ENCODE measurements around the gene MS4A4A. TPM values are rescaled to one million over a fixed set of nuclear protein-coding genes. Genes with fewer than 3 reads are reported as not detected.
A peak's percentile ranks its signal among the peaks of the same experiment; 100 is the strongest.
"Not testable (repeated sequence)": the region's sequence is repeated elsewhere in the genome, so short reads cannot be mapped to it uniquely, and the experiment has no call there.

MS4A4A gene
- total RNA-seq, 1 donor from 2014 or later, result 13.9 TPM

- Histone ChIP-seq H3K27me3 (ENCODE audit: low read depth) (no peaks in the 10 kb centered on the region), H3K36me3 (no peaks in the 10 kb centered on the region), H3K27ac (replicated peaks) (peak overlapping the region; percentile 42), H3K4me1 (no peaks in the 10 kb centered on the region), H3K9me3 (replicated peaks) (no peaks in the 10 kb centered on the region), H3K4me3 (peak overlapping the region; percentile 37)
- DNase-seq, result no peak
- intact Hi-C loops (cut with micrococcal nuclease), result no loop called here
- TF ChIP-seq CTCF (IDR thresholded peaks at IDR 0.05; ENCODE audit: borderline replicate concordance), result no peak
Measured at GRCh38 chr11:60282286-60282685, 1.8 kb downstream of the MS4A4A start.

- H3K27me3 ChIP-seq (ENCODE audit: low read depth); intact Hi-C loops (cut with micrococcal nuclease); H3K4me3 ChIP-seq; H3K36me3 ChIP-seq; DNase-seq; H3K4me1 ChIP-seq; H3K27ac ChIP-seq (replicated peaks): not testable (repeated sequence)
- peaks cover 18% of the 10 kb centered on the region for H3K9me3 ChIP-seq (replicated peaks)
Measured at GRCh38 chr11:60285411-60286126, 5.1 kb downstream of the MS4A4A start.

- TF ChIP-seq CTCF (IDR thresholded peaks at IDR 0.05; ENCODE audit: borderline replicate concordance), result no peak
- DNase-seq, result no peak
- Histone ChIP-seq H3K4me3 (no peak overlapping the region), H3K4me1 (no peaks in the 10 kb centered on the region), H3K27me3 (ENCODE audit: low read depth) (no peaks in the 10 kb centered on the region), H3K9me3 (replicated peaks) (peaks cover 18% of the 10 kb centered on the region), H3K36me3 (no peaks in the 10 kb centered on the region), H3K27ac (replicated peaks) (no peak overlapping the region)
- intact Hi-C loops (cut with micrococcal nuclease), result no loop called here
Measured at GRCh38 chr11:60288531-60288930, 8.1 kb downstream of the MS4A4A start.

- no peaks in the 10 kb centered on the region for H3K4me1 ChIP-seq
- intact Hi-C loops (cut with micrococcal nuclease), result no loop called here
- H3K27ac ChIP-seq (replicated peaks), result no peak overlapping the region
- TF ChIP-seq CTCF (IDR thresholded peaks at IDR 0.05; ENCODE audit: borderline replicate concordance), result no peak
- H3K4me3 ChIP-seq, result no peak overlapping the region
- H3K9me3 ChIP-seq (replicated peaks), result peaks cover 28% of the 10 kb centered on the region
- H3K27me3 ChIP-seq (ENCODE audit: low read depth), result no peaks in the 10 kb centered on the region
- DNase-seq, result no peak
- no peaks in the 10 kb centered on the region for H3K36me3 ChIP-seq
Measured at GRCh38 chr11:60292145-60292544, 11.7 kb downstream of the MS4A4A start.

GRCh38 chr11:60301178-60301577 lies 20.7 kb downstream of the MS4A4A start:
- no peak overlapping the region for H3K4me3 ChIP-seq
- TF ChIP-seq CTCF (IDR thresholded peaks at IDR 0.05; ENCODE audit: borderline replicate concordance), result no peak
- no peaks in the 10 kb centered on the region for H3K4me1 ChIP-seq
- H3K27me3 ChIP-seq (ENCODE audit: low read depth), result no peaks in the 10 kb centered on the region
- H3K36me3 ChIP-seq, result no peaks in the 10 kb centered on the region
- intact Hi-C loops (cut with micrococcal nuclease), result no loop called here
- DNase-seq, result no peak
- no peaks in the 10 kb centered on the region for H3K9me3 ChIP-seq (replicated peaks)
- H3K27ac ChIP-seq (replicated peaks), result no peak overlapping the region

- H3K27ac ChIP-seq (replicated peaks); H3K9me3 ChIP-seq (replicated peaks); H3K27me3 ChIP-seq (ENCODE audit: low read depth); H3K4me1 ChIP-seq; H3K4me3 ChIP-seq; H3K36me3 ChIP-seq; DNase-seq; intact Hi-C loops (cut with micrococcal nuclease): not testable (repeated sequence)
Measured at GRCh38 chr11:60301884-60302283, 21.4 kb downstream of the MS4A4A start.

Data from left ventricle myocardium inferior (tissue), 1 donor.